Measurements from ENCODE around the gene RNF208. TPM values are rescaled to one million over a fixed set of nuclear protein-coding genes. Genes with fewer than 3 reads are reported as not detected.

Gene RNF208
- total and polyA plus RNA-seq, 10 of the 15 experiments (the other 5 are each of a cell fraction or from before 2014, with no cell fraction given) = 0.06 to 10.7 (median 0.77) TPM

GRCh38 chr9:137182836-137183235 is 39.2 kb downstream of the RNF208 start:
- intact Hi-C loops (cut with micrococcal nuclease; ENCODE audit: unreplicated experiment) = no loop called here
- Histone ChIP-seq H3K36me3 (ENCODE audit: control insufficient read depth in 2 of 2, insufficient read depth in 2 of 2, low read length in 1 of 2) (peaks cover 7 to 28% of the 10 kb centered on the region in 2 experiments), H3K27ac (ENCODE audit: control insufficient read depth, insufficient read depth) (no peak overlapping the region), H3K4me1 (ENCODE audit: control insufficient read depth, insufficient read depth, low read length) (peaks cover 15% of the 10 kb centered on the region), H3K27me3 (replicated peaks in 1 of 2; ENCODE audit: control insufficient read depth in 2 of 2, insufficient read depth in 2 of 2, low read length in 1 of 2) (no peaks in the 10 kb centered on the region), H3K4me3 (no peak overlapping the region), H2AFZ (ENCODE audit: control insufficient read depth, low read depth, low read length) (no peak overlapping the region), H3K4me2 (ENCODE audit: control insufficient read depth, insufficient read depth) (no peak overlapping the region), H3K9ac (ENCODE audit: control insufficient read depth, insufficient read depth, low read length) (no peak overlapping the region), H3K9me3 (replicated peaks; ENCODE audit: control insufficient read depth, insufficient read depth, low read length) (no peaks in the 10 kb centered on the region), H3K79me2 (ENCODE audit: control insufficient read depth, insufficient read depth, low read length) (peaks cover 15% of the 10 kb centered on the region), H4K20me1 (ENCODE audit: control insufficient read depth, insufficient read depth) (no peaks in the 10 kb centered on the region)
- RAD21 ChIA-PET (ENCODE audit: unreplicated experiment) = no interaction called here
- no TSS peak for BruUV-seq (replicated peaks)
- CTCF ChIA-PET = no interaction called here
- FAIRE-seq (no peak), ATAC-seq (no peak), DNase-seq (ENCODE audit: low read depth, low spot score) (no peak)
- POLR2A ChIA-PET = interaction anchor here (1.0 kb wide), 1 partner anchor 26 kb away, joined by 11 read pairs; no protein-coding TSS in a partner anchor
- no peak for TF ChIP-seq BMI1 (IDR thresholded peaks at IDR 0.05; ENCODE audit: borderline replicate concordance)
- TF ChIP-seq ETV6 (conservative IDR thresholded peaks at IDR 0.05 in 1 of 2, IDR thresholded peaks at IDR 0.05 in 1 of 2; ENCODE audit: borderline replicate concordance in 1 of 2, low read depth in 1 of 2) = no peak
- TF ChIP-seq CREM (IDR thresholded peaks at IDR 0.05; ENCODE audit: low read depth) = no peak
- no peak for TF ChIP-seq IRF3 (IDR thresholded peaks at IDR 0.05)
- no peak for TF ChIP-seq TCF7 (IDR thresholded peaks at IDR 0.05; ENCODE audit: borderline replicate concordance)
- no peak for TF ChIP-seq RB1 (IDR thresholded peaks at IDR 0.05; ENCODE audit: borderline replicate concordance)
- no peak for TF ChIP-seq HDAC2 (IDR thresholded peaks at IDR 0.05)
- TF ChIP-seq ZNF217 (IDR thresholded peaks at IDR 0.05) = no peak
- TF ChIP-seq HDAC6 (IDR thresholded peaks at IDR 0.05; ENCODE audit: unreplicated experiment) = no peak
- no peak for TF ChIP-seq SUZ12 (IDR thresholded peaks at IDR 0.05; ENCODE audit: unreplicated experiment)
- TF ChIP-seq, protein P1, sequence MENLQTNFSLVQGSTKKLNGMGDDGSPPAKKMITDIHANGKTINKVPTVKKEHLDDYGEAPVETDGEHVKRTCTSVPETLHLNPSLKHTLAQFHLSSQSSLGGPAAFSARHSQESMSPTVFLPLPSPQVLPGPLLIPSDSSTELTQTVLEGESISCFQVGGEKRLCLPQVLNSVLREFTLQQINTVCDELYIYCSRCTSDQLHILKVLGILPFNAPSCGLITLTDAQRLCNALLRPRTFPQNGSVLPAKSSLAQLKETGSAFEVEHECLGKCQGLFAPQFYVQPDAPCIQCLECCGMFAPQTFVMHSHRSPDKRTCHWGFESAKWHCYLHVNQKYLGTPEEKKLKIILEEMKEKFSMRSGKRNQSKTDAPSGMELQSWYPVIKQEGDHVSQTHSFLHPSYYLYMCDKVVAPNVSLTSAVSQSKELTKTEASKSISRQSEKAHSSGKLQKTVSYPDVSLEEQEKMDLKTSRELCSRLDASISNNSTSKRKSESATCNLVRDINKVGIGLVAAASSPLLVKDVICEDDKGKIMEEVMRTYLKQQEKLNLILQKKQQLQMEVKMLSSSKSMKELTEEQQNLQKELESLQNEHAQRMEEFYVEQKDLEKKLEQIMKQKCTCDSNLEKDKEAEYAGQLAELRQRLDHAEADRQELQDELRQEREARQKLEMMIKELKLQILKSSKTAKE (IDR thresholded peaks at IDR 0.05; ENCODE audit: low read depth, poor library complexity, severe bottlenecking) = no peak
- no peak for TF ChIP-seq HDGF (IDR thresholded peaks at IDR 0.05)
- in situ Hi-C loops (cut with MboI) = no loop called here
- SMC1A ChIA-PET (ENCODE audit: uncharacterized antibody, unreplicated experiment) = no interaction called here
- 92% methylated on average over 14 of the region's 17 CpGs for WGBS (ENCODE audit: insufficient coverage, insufficient replicate concordance, low lambda C conversion rate, missing lambda C conversion rate)
